ENCODE measurements around the gene TBXT.
"Not testable (repeated sequence)": the region's sequence is repeated elsewhere in the genome, so short reads cannot be mapped to it uniquely, and the experiment has no call there.

The TBXT gene

DNA sequence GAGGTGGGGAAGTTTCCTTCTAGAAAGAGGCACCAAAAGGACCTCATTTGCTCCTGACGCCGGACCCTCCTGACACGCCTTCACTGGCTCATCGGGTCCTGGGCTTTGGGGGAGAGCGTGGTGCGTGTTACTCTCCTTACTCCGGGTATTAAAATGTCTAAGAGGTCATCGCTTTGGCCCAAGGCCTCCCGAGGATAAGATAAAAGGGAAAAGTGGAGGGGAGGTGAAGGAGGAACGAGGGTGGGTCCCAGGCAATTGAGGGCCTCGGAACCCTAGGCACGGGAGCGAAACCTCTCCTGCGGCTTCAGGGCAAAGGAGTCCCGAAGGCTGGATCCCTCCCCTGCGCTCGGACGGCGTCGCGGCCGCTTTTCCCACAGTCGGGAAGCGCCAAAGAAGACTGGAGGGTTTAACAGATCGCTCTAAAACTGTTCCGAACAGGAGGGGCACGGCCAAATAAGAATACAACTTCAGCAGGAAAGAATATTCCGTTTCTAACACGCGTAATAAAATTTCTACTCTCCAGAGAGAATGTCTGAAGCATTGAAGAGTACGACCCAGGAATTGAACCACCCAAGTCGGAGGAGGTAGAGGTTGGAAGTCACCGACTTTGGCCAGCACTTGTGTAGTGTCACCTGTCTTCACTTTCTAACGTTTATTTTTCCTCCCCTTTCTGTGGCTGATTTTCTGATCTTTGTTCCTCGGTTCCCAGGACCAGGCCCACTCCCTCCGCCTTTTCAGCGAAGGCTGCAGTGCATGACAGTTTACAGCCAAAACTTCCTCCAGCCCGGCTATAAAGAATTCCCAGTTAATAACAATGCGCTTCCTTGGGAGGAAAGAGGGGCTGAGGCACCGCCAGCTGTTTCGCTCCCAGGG lies 2.1 kb upstream of the TBXT start:
- DNase-seq: no peak

DNA sequence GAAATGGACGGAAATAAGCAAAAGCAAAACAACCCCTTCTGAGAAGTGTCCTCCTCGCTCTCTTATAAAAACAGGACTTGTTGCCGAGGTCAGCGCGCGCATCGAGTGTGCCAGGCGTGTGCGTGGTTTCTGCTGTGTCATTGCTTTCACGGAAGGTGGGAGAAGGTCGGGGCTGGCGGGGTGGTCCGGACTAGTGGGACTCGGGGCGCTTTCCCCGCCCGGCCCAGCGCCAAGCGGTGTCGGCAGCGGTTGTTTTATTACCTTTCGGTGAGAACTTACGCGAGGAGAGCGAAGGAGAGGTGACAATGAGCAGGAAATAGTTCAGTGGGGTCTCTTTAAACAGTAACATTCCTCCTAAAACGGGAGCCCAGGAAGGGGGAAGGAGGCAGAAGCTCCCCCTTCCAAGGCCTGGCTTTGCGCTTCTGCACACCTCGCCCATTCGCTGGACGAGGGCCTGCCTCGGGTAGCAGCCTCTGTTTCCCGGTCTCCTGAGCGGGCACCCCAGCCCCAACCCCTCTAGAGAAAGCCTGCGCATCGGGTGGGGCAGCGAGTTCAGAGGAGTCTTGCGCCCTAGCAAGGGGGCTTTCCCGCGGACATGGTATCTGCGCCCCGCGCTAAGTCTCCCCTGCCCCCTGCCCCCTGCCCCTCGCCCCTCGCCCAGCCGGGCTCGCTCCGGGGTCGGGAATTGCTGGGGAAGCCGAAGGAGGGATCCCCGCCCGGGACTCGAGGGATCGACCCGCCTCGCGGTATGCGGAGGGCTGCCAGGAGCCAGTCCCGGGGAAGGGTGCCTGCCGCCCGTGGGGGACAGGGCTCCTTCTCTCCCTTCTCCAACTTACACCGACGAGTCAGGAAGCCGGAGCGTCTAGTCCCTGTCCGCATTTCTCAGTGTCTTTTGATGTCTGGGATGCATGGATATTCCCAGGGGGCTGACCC lies 1.2 kb upstream of the TBXT start:
- no peak for DNase-seq

- no peak for DNase-seq
These were observed 356 bp downstream of the TBXT start for GRCh38 chr6:166167258-166167731.

DNA sequence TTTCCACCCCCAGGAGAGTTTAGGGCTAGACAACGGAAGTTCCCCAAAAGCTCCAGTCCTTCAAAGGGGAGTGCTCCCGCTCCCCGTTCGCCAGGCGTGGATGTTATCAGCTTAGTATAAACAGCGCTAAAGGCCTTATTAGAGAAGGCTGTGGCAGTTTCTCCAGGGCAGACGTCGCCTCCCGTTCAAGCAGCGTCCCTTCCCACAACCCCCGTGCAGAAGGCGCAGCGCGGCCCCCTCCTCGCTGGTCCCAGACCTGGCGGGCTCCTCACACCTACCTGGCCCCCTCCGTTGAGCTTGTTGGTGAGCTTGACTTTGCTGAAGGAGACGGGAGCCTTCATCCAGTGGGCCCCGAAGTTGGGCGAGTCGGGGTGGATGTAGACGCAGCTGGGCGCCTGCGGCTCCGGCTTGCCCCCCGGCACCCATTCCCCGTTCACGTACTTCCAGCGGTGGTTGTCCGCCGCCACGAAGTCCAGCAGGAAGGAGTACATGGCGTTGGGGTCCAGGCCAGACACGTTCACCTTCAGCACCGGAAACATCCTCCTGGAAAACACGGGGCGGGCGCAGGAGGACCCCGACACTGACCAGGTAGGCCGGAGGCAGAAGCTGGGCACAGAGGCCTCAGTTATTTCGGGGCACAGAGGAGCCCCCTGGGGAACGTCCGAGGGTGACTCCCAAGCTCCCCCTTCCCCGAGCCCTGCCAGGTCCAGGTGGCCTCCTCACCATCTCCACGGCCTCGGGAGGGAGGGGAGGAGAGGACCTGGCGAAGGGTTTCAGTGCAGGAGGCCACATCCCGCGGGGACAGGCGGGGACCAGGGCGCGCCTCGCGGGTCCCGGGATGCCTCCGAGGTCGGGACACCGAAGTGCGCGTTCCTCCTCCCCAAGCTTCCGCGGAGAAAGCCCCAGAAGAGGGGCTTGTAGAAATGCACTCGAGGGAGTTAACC lies 1.1 kb downstream of the TBXT start:
- no peak for DNase-seq

- DNase-seq: no peak
These were observed 1.9 kb downstream of the TBXT start for GRCh38 chr6:166165558-166166313.

- no peak for DNase-seq
These were observed 4.9 kb downstream of the TBXT start for GRCh38 chr6:166162599-166163342.

DNA sequence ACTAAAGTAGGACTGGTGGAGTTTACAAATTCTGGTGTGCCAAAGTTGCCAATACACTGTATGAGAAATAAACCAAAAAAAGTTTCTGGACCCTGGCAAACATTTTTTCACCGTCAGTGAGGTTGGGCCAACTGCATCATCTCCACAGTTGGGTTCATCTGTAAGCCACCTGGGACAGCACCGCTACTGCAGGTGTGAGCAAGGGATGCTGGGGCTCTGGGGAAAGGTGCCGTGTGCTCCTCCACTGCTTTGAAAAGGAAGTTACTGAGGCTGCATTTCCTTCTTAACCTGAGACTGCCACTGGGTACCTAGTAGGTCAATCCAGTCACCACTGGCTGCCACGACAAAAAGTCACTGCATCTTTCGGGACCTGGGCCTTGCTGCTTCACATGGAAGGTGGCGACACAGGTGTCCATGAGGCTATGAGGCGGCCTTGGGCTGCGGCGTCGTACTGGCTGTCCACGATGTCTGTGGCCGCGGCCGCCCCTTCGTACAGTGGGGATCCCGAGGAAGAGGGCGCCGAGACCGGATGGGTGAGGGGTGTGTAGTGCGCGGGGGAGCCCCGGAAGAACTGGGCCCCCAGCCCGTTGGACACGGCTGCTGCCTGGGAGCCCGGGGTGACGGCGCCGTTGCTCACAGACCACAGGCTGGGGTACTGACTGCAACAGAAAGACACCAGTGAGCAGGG lies 9.6 kb downstream of the TBXT start:
- no peak for DNase-seq

DNA sequence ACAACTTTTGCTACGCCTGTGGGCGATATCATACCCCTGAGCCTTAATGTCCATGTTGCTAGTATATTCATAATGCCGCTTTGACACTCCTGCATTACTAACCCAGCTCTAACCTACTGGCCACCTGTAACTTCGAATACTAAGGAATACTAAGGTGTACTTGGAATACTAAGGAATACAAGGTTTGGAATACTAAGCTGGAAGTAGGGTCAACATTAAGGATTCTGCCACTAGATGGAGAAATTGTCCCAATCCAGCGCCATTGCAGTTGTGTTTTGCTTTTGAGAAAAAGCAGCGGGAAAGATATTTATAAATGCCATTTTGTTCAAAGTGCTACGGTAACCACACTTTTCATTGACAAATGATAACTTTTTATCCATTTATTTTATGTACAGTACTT lies 10.7 kb downstream of the TBXT start:
- no peak for DNase-seq

DNA sequence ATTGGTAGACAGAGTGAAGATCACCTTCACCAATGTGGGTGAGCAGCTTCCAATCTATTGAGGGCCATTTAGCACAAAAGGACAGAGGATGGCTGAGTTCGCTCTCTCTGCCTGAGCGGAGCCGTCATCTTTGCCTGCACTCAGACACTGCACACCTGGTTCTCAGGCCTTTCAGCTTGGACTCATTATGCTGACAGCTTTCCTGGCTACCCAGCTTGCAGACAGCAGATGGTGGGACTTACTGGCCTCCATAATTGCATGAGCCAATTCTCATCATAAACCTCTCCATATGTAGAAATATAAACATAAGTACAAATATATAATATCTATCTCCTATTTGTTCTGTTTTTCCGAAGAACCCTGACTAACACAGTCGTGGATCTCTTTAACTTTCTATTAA lies 13.7 kb downstream of the TBXT start:
- DNase-seq: no peak

GRCh38 chr6:166152660-166153059 lies 15.0 kb downstream of the TBXT start:
- no peak for DNase-seq

- no peak for DNase-seq
These were observed 15.9 kb downstream of the TBXT start for GRCh38 chr6:166151798-166152197.

DNA sequence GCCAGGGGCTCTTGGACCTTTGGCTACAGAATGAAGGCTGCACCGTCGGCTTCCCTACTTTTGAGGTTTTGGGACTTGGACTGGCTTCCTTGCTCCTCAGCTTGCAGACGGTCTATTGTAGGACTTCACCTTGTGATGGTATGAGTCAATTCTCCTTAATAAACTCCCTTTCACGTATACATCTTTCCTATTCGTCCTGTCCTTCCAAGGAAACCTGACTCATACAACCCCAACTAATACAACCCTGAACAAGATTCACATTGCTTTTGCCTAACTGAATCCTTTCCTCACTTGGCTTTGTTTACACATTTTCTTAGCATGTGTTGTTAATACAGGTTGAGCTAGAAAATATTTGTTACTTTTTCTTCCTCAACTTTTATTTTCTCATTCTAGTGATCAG lies 21.9 kb downstream of the TBXT start:
- DNase-seq: no peak

GRCh38 chr6:166143011-166143410 lies 24.6 kb downstream of the TBXT start:
- DNase-seq: no peak

DNA sequence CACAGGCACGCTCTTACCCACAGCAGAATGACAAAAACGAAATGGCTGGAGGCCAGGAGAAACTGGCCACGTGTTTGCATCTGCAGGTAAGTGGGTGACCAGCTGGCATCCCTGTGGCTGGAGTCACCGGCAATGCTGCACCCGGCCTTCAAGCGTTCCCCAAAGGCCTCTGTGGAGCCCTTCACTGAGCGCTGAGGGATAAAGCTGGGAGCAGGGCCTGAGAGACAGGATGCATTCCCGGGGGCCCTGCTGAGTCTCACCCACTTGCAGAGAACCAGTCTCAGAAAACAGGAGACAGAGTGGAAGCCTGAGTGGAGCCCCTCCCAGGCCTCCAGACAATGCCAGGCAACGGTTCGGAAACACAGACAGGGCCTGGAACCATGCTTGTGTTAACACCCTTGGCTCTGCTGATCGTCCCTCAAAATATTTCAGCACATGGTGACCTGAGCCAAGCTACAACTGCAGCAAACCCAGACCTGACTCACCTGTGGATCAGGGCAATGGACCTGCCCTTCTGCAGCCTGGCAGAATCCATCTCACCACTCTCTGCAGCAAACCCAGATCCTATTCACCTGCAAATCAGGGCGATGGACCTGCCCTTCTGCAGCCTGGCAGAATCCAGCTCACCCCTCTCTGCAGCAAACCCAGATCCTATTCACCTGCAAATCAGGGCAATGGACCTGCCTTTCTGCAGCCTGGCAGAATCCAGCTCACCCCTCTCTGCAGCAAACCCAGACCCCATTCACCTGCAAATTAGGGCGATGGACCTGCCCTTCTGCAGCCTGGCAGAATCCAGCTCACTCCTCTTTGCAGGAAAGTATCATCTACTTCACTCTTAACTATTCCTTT lies 39.8 kb downstream of the TBXT start:
- DNase-seq: no peak

- DNase-seq: not testable (repeated sequence)
These were observed 44.5 kb downstream of the TBXT start for GRCh38 chr6:166123115-166123514.

- DNase-seq: no peak
These were observed 45.9 kb downstream of the TBXT start for GRCh38 chr6:166121726-166122125.

DNA sequence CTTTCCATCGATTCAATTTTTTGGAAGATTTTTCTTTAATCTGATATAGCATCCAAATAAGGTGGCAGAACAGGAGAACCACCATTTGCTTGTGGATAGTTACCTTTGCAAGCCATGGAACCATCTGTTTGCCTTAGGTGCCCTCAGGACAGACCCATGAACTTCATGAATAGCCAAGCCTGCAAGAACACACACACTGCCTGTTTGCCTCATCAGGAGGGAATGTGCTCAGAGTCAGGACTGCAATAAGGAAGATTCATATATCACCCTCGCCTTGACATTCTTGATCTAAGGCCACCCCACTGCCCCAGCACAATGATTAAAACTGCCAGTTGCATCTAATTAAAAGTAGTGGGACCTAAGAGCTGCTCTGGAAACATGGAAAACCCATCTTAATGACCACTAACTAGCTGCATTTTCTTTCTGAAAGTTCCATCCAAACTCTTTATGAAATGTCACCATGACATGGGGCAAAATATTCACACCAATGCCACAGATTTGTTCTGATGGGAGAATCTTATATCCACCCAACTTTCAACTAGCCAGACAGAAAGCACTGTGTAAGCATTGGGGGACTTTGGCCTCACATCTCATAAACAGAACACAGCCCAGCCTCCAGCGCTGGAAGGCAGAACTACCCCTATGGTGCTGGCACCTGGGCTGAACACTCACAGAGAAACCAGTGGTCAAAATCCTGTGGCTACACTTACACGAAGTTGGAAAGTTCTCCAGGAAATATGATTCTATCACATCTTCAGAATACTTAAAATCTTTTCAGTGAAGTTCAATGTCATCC lies 48.3 kb downstream of the TBXT start:
- DNase-seq: no peak

GRCh38 chr6:166115609-166116008 lies 52.0 kb downstream of the TBXT start:
- DNase-seq: no peak

DNA sequence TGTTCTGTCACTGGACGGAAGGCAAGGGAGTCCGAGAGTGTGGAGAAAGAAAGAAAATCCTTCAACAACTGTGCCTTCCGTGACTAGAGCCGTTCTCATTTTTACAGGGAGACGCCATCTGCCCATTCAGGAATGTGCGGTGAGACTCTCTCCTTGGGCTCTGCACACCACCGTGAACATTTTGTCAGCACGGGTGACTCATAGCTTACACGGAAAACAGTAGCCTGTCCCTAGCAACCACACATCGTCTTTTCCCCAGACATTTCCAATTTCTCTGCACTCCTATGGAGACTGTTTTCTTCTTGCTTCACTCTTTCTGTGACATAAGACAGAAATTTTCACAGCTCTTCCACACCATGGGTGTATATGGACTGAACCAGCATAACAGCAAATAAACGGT lies 55.1 kb downstream of the TBXT start:
- no peak for DNase-seq
